ENCODE results near the gene WHRN. TPM values are rescaled to one million over a fixed set of nuclear protein-coding genes. Genes with fewer than 3 reads are reported as not detected.

The WHRN gene
- total and polyA plus RNA-seq, 9 donors, result 0.89 to 5.5 (median 3.3) TPM

- no peak for DNase-seq
- peaks cover 17% of the 10 kb centered on the region for H3K4me1 ChIP-seq (ENCODE audit: control insufficient read depth, insufficient read depth, low read length)
- no peaks in the 10 kb centered on the region for H3K27me3 ChIP-seq (ENCODE audit: control insufficient read depth, insufficient read depth, low read length)
- no peak overlapping the region for H3K4me3 ChIP-seq (ENCODE audit: low read length)
- WGBS (ENCODE audit: insufficient coverage), result 42% methylated on average over 9 of the region's 12 CpGs
- H3K9me3 ChIP-seq (replicated peaks; ENCODE audit: control insufficient read depth, low read depth, low read length), result no peaks in the 10 kb centered on the region
- H3K36me3 ChIP-seq (ENCODE audit: control insufficient read depth, insufficient read depth, low read length), result no peaks in the 10 kb centered on the region
- no peak overlapping the region for H3K27ac ChIP-seq (ENCODE audit: low read length)
Observed at GRCh38 chr9:114412048-114412683, 93.1 kb downstream of the WHRN start.

GRCh38 chr9:114411452-114411851 lies 93.8 kb downstream of the WHRN start:
- Histone ChIP-seq H3K27ac (ENCODE audit: low read length) (no peak overlapping the region), H3K4me3 (ENCODE audit: low read length) (no peak overlapping the region), H3K27me3 (ENCODE audit: control insufficient read depth, insufficient read depth, low read length) (no peaks in the 10 kb centered on the region), H3K4me1 (ENCODE audit: control insufficient read depth, insufficient read depth, low read length) (peaks cover 17% of the 10 kb centered on the region), H3K9me3 (replicated peaks; ENCODE audit: control insufficient read depth, low read depth, low read length) (no peaks in the 10 kb centered on the region), H3K36me3 (ENCODE audit: control insufficient read depth, insufficient read depth, low read length) (no peaks in the 10 kb centered on the region)
- WGBS (ENCODE audit: insufficient coverage), result 85% methylated on average over 4 of the region's 6 CpGs
- DNase-seq, result no peak

- H3K4me1 ChIP-seq (ENCODE audit: control insufficient read depth, insufficient read depth, low read length), result peaks cover 17% of the 10 kb centered on the region
- no peak overlapping the region for H3K27ac ChIP-seq (ENCODE audit: low read length)
- no peaks in the 10 kb centered on the region for H3K27me3 ChIP-seq (ENCODE audit: control insufficient read depth, insufficient read depth, low read length)
- no peaks in the 10 kb centered on the region for H3K36me3 ChIP-seq (ENCODE audit: control insufficient read depth, insufficient read depth, low read length)
- no CpG with 5 or more reads among the region's 8 CpGs for WGBS (ENCODE audit: insufficient coverage)
- H3K4me3 ChIP-seq (ENCODE audit: low read length), result no peak overlapping the region
- H3K9me3 ChIP-seq (replicated peaks; ENCODE audit: control insufficient read depth, low read depth, low read length), result no peaks in the 10 kb centered on the region
- no peak for DNase-seq
Observed at GRCh38 chr9:114410910-114411309, 94.4 kb downstream of the WHRN start.

GRCh38 chr9:114409842-114410241 lies 95.4 kb downstream of the WHRN start:
- Histone ChIP-seq H3K27me3 (ENCODE audit: control insufficient read depth, insufficient read depth, low read length) (no peaks in the 10 kb centered on the region), H3K27ac (ENCODE audit: low read length) (no peak overlapping the region), H3K9me3 (replicated peaks; ENCODE audit: control insufficient read depth, low read depth, low read length) (no peaks in the 10 kb centered on the region), H3K36me3 (ENCODE audit: control insufficient read depth, insufficient read depth, low read length) (no peaks in the 10 kb centered on the region), H3K4me3 (ENCODE audit: low read length) (no peak overlapping the region), H3K4me1 (ENCODE audit: control insufficient read depth, insufficient read depth, low read length) (peaks cover 17% of the 10 kb centered on the region)
- no peak for DNase-seq
- WGBS (ENCODE audit: insufficient coverage), result 63% methylated on average over 4 of the region's 5 CpGs

- WGBS (ENCODE audit: insufficient coverage), result 71% methylated on average over 11 of the region's 11 CpGs
- Histone ChIP-seq H3K4me1 (ENCODE audit: control insufficient read depth, insufficient read depth, low read length) (peaks cover 11% of the 10 kb centered on the region), H3K27me3 (ENCODE audit: control insufficient read depth, insufficient read depth, low read length) (no peaks in the 10 kb centered on the region), H3K27ac (ENCODE audit: low read length) (no peak overlapping the region), H3K36me3 (ENCODE audit: control insufficient read depth, insufficient read depth, low read length) (no peaks in the 10 kb centered on the region), H3K4me3 (ENCODE audit: low read length) (no peak overlapping the region), H3K9me3 (replicated peaks; ENCODE audit: control insufficient read depth, low read depth, low read length) (no peaks in the 10 kb centered on the region)
- DNase-seq, result no peak
Observed at GRCh38 chr9:114409103-114409780, 96.0 kb downstream of the WHRN start.

- WGBS (ENCODE audit: insufficient coverage), result 90% methylated on average over 4 of the region's 7 CpGs
- Histone ChIP-seq H3K9me3 (replicated peaks; ENCODE audit: control insufficient read depth, low read depth, low read length) (no peaks in the 10 kb centered on the region), H3K4me1 (ENCODE audit: control insufficient read depth, insufficient read depth, low read length) (peaks cover 6% of the 10 kb centered on the region), H3K27me3 (ENCODE audit: control insufficient read depth, insufficient read depth, low read length) (no peaks in the 10 kb centered on the region), H3K4me3 (ENCODE audit: low read length) (no peak overlapping the region), H3K36me3 (ENCODE audit: control insufficient read depth, insufficient read depth, low read length) (no peaks in the 10 kb centered on the region), H3K27ac (ENCODE audit: low read length) (no peak overlapping the region)
- no peak for DNase-seq
Observed at GRCh38 chr9:114408645-114409044, 96.6 kb downstream of the WHRN start.

GRCh38 chr9:114407889-114408288 lies 97.4 kb downstream of the WHRN start:
- WGBS (ENCODE audit: insufficient coverage), result 84% methylated on average over 4 of the region's 5 CpGs
- Histone ChIP-seq H3K4me1 (ENCODE audit: control insufficient read depth, insufficient read depth, low read length) (no peaks in the 10 kb centered on the region), H3K36me3 (ENCODE audit: control insufficient read depth, insufficient read depth, low read length) (no peaks in the 10 kb centered on the region), H3K4me3 (ENCODE audit: low read length) (no peak overlapping the region), H3K27ac (ENCODE audit: low read length) (no peak overlapping the region), H3K27me3 (ENCODE audit: control insufficient read depth, insufficient read depth, low read length) (no peaks in the 10 kb centered on the region), H3K9me3 (replicated peaks; ENCODE audit: control insufficient read depth, low read depth, low read length) (no peaks in the 10 kb centered on the region)
- no peak for DNase-seq

GRCh38 chr9:114406441-114406840 lies 98.8 kb downstream of the WHRN start:
- no peaks in the 10 kb centered on the region for H3K9me3 ChIP-seq (replicated peaks; ENCODE audit: control insufficient read depth, low read depth, low read length)
- H3K36me3 ChIP-seq (ENCODE audit: control insufficient read depth, insufficient read depth, low read length), result no peaks in the 10 kb centered on the region
- DNase-seq, result no peak
- H3K4me1 ChIP-seq (ENCODE audit: control insufficient read depth, insufficient read depth, low read length), result no peaks in the 10 kb centered on the region
- no peaks in the 10 kb centered on the region for H3K27me3 ChIP-seq (ENCODE audit: control insufficient read depth, insufficient read depth, low read length)
- H3K4me3 ChIP-seq (ENCODE audit: low read length), result no peak overlapping the region
- 91% methylated on average over 12 of the region's 13 CpGs for WGBS (ENCODE audit: insufficient coverage)
- H3K27ac ChIP-seq (ENCODE audit: low read length), result no peak overlapping the region

GRCh38 chr9:114405294-114406034 lies 99.8 kb downstream of the WHRN start:
- no peak overlapping the region for H3K4me3 ChIP-seq (ENCODE audit: low read length)
- H3K4me1 ChIP-seq (ENCODE audit: control insufficient read depth, insufficient read depth, low read length), result no peaks in the 10 kb centered on the region
- no peaks in the 10 kb centered on the region for H3K36me3 ChIP-seq (ENCODE audit: control insufficient read depth, insufficient read depth, low read length)
- DNase-seq, result peak; percentile 91
- no peak overlapping the region for H3K27ac ChIP-seq (ENCODE audit: low read length)
- WGBS (ENCODE audit: insufficient coverage), result 15% methylated on average over 10 of the region's 15 CpGs
- no peaks in the 10 kb centered on the region for H3K27me3 ChIP-seq (ENCODE audit: control insufficient read depth, insufficient read depth, low read length)
- H3K9me3 ChIP-seq (replicated peaks; ENCODE audit: control insufficient read depth, low read depth, low read length), result no peaks in the 10 kb centered on the region

GRCh38 chr9:114404531-114404930 lies 100.7 kb downstream of the WHRN start:
- H3K4me3 ChIP-seq (ENCODE audit: low read length), result no peak overlapping the region
- no peaks in the 10 kb centered on the region for H3K4me1 ChIP-seq (ENCODE audit: control insufficient read depth, insufficient read depth, low read length)
- no peaks in the 10 kb centered on the region for H3K36me3 ChIP-seq (ENCODE audit: control insufficient read depth, insufficient read depth, low read length)
- H3K9me3 ChIP-seq (replicated peaks; ENCODE audit: control insufficient read depth, low read depth, low read length), result no peaks in the 10 kb centered on the region
- H3K27ac ChIP-seq (ENCODE audit: low read length), result no peak overlapping the region
- H3K27me3 ChIP-seq (ENCODE audit: control insufficient read depth, insufficient read depth, low read length), result no peaks in the 10 kb centered on the region
- WGBS (ENCODE audit: insufficient coverage), result 80% methylated on average over 1 of the region's 2 CpGs
- DNase-seq, result no peak
